Kidney tubule cell (primary cell): Measurements from ENCODE around the gene GALNT14.
"Not testable (repeated sequence)": the region's sequence is repeated elsewhere in the genome, so short reads cannot be mapped to it uniquely, and the experiment has no call there.

Source experiments
- DNase-seq: peaks from one replicate; pipeline ENCODE4 v3.0.0-alpha.2; 2018; ENCODE audit warnings: low spot score

The GALNT14 gene, protein sequence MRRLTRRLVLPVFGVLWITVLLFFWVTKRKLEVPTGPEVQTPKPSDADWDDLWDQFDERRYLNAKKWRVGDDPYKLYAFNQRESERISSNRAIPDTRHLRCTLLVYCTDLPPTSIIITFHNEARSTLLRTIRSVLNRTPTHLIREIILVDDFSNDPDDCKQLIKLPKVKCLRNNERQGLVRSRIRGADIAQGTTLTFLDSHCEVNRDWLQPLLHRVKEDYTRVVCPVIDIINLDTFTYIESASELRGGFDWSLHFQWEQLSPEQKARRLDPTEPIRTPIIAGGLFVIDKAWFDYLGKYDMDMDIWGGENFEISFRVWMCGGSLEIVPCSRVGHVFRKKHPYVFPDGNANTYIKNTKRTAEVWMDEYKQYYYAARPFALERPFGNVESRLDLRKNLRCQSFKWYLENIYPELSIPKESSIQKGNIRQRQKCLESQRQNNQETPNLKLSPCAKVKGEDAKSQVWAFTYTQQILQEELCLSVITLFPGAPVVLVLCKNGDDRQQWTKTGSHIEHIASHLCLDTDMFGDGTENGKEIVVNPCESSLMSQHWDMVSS

GRCh38 chr2:31138037-31138962 lies at the start of gene GALNT14:
GALNT14 (minus strand) TSS chr2:31138440; CDS start chr2:31138086, 354 bp downstream.
- DNase-seq: peak; percentile 85

DNA sequence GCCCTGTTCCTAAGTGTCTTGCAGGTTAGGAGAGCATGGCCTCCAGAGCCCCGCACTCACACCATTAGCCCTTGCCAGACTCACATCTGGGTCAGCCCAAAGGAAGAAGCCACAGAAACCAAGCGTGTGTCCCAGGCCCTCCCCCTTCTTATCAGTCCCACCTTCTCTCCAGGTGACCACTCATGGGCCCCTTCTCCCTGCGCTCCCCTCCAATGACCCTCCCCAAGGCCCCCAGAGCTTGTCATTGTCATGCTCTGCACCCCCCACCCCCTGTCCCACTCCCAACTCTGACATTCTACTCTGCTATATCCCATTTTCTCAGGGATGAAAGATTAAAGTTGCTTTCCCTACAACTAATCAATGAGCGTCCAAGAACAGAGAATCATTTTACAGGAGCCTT lies 48.9 kb upstream of the GALNT14 start:
- DNase-seq: no peak

DNA sequence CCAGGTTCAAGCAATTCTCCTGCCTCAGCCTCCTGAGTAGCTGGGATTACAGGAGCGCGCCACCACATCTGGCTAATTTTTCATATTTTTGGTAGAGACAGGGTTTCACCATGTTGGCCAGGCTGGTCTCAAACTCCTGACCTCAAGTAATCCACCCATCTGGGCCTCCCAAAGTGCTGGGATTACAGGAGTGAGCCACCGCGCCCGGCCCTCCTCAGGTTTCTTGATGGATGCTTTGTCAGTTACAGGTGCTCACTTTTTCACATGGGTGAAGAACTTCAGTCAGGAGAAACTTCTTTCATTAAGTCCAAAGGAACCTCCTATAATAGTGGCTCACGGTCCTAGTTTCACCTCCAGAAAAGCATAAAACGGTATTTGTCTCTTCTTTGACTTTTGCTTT lies 45.7 kb upstream of the GALNT14 start:
- not testable (repeated sequence) for DNase-seq

- no peak for DNase-seq
Observed at GRCh38 chr2:31176742-31177141, 38.5 kb upstream of the GALNT14 start.

DNA sequence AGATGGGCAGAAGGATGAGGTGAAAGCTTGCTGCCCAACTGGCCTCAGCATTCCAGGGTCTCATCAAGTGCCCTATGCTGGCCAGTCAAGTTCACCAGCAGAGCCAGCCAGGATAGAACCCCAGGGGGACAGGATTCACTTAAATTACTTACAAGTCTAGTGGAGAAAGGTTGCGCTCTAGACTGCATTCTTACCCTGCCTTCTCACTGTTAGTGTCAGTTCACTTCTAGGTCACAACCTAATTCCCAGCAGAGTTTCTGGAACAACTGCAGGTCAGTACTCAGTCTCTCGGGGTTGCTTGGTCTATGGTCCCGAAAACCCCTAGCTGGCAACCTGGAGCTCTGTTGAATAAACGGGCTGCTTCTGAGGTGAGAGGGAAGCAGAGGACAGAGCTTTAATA lies 32.9 kb upstream of the GALNT14 start:
- DNase-seq: no peak

- DNase-seq: peak; percentile 78
Observed at GRCh38 chr2:31170071-31170698, 31.9 kb upstream of the GALNT14 start.

DNA sequence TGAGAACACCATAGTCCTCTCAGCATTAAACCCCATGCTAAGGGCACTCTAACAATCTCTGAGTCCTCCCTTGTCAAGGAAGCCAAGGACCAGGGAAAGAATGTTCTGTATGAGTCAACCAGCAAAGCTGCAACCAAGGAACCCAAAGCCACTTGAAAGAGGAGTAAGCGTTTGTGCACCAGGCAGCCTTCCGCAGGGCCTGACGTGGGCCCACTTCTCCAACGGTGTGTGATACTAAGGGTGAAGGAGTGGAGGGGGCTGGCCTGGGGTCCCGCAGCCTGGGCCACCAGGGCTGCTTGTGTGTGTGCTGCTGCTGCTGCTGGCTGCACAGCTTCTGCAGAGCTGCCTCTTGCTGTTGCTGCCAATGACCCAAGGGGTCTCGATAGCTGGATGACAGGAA lies 30.1 kb upstream of the GALNT14 start:
- peak; percentile 22 for DNase-seq

GRCh38 chr2:31166925-31167324 lies 28.7 kb upstream of the GALNT14 start:
- DNase-seq: peak; percentile 36

DNA sequence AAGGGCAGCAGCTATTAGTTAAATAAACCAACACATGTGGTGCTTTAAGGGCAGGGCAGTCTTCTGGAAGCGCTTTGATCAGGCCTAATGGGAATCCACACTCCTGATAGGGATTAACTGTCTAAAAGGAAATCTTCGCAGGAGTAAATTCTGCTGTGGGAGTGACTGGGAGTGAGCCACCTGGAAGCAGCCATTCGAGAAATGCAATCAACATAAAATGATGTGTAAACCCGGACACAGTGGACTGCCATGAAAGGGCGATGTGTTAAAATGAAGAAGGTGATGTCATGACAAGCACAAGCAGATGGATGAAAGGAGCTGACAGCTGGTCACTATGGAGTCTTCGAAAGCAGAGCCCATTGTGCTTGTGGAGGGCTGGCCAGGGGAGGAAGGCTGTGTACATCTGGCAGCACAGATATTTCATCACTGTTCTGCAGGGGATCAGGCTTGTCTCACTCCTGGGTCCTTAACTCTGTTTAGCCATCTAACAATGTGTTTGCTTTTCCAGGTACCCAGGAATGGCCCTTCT lies 24.8 kb upstream of the GALNT14 start:
- DNase-seq: no peak

DNA sequence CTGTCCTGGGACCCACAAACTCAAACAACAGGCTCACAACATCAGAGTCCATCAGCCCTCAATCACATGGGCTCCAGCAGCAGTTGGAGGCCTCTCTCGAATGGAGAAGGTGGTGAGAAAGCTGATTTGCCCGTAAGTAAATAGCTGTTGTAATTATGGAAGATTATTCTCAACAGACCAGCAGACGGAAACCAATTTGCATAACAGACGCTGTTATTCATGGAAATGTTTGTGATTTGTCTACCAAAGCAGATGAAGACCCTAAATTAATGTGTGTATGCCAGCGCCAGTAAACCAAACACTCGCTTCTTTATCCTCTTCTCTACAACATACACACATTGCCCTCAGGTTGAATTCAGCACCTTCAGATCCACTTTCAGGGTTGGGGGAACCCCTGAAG lies 23.4 kb upstream of the GALNT14 start:
- no peak for DNase-seq

DNA sequence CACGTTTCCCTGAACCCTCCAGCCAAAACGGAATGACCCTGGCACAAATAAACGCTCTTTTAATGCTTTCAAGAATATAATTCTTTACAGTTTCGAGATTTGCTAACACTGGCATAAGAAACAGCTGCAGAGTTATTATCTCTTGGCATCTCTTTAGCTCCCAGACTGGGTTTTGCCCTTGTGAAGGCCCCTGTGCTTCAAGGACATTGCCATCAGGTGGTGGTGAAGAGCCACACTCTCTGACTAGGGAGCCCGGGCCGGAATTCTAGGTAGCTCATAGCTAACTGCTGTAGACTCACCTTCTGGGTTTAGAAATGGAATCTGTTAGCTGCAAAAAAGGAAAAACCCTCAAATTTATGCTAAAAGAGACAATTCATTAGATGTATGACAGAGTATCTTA lies 13.3 kb upstream of the GALNT14 start:
- DNase-seq: peak; percentile 14

- DNase-seq: no peak
Observed at GRCh38 chr2:31150120-31150670, 12.0 kb upstream of the GALNT14 start.

DNA sequence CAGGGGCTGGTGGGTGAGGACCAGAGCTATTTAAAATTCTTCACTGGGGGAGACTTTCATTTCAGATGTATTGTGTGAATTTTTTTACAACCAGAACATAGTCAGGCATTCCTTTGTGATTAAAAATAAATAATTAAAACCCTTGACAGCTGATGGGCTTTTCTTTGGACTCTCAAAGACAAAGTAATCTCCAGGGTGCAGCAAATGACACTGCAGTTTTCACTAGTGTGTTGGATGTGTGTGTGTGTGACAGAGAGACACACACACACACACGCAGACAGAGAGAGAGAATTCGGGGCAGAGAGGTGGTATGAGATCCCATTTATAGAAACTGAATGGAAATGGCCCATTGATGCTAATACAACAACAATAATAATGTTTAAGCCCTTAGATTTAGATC lies 10.3 kb upstream of the GALNT14 start:
- DNase-seq: no peak

- no peak for DNase-seq
Observed at GRCh38 chr2:31147645-31148044, 9.4 kb upstream of the GALNT14 start.

DNA sequence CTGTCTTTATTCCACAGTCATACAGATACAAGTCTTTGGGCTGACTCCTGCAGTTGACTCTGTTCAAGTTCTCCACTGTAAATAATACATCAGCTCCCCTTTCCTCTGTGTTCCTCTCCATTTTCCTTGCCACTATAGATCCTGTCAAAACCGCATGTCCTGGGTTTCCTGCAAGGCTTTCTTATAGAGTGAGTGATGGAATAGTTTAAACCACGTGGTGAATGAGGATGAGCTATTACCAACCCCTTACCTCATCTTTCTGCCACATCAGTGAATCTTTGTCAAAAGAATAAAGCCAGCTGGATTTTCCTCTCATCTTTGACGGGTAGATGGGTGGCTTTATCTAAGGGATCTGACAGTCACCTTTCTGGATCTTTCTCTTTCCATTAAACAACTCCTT lies 3.9 kb upstream of the GALNT14 start:
- no peak for DNase-seq

GRCh38 chr2:31141443-31142085 lies 3.3 kb upstream of the GALNT14 start:
- no peak for DNase-seq

DNA sequence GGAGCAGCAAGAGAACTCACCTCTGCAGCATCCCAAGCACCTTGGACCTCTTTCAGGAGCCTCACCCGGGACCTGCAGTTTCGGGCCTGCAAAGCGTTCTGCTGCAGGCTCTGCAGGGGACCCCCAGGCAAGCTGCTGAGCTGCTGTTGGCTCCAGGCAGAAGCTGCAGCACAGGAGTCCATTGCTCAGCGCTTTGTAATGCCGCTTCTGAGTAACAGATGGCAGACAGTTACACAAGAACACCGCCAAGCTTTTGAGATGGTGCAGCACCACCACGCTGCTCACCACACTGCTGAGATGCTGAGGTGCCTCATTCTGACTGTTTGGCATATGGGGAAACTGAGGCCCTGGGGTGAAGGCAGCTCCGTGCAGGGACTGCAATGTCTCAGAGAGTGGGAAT lies 1.9 kb upstream of the GALNT14 start:
- no peak for DNase-seq

GRCh38 chr2:31139671-31140070 lies 1.4 kb upstream of the GALNT14 start:
- DNase-seq: no peak

- peak; percentile 62 for DNase-seq
Observed at GRCh38 chr2:31137211-31138036, 816 bp downstream of the GALNT14 start.

DNA sequence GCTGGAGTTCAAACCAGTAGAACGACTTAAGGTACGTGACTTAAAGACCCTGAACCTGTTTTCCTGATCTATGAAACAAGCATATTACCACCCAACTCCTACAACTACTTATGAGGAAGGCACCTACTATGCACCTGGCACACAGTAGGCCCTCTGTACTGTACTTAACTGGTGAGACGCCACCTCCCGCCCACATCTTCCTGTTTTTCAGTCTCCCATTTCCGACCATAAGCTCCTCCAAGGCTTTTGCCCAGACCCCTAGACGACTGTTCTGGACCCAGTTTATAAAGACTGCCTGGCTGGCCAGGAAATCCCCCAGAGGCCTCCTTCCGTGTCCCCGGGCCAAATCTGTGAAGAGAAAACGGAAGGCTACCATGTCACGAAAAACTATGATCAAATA lies 1.5 kb downstream of the GALNT14 start:
- no peak for DNase-seq
